ENCODE measurements around the gene TKT. TPM values are rescaled to one million over a fixed set of nuclear protein-coding genes. Genes with fewer than 3 reads are reported as not detected.

TKT gene
- total RNA-seq, 4 donors from 2014 or later, result 497 to 698 (median 627) TPM

DNA sequence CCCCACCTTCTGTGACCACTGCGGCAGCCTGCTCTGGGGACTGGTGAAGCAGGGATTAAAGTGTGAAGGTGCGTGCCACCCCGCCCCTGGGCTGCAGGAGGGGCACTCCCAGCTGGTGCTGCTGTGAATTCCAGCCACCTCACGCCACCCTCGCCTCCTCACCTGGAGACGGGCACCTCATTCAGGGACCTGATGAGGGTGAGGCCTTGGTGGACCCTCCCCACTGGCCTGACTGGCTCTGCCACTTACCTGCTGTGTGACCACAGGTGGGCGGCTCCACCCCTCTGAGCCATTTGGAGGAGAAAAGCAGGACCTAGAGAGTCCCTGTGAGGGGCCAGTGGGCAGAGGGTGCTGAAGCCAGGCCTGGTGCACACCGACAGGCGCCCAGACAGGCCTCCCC, 72.3 kb downstream of the TKT start:
- Histone ChIP-seq H3K36me3 (peaks cover 28 to 99% (median 41%) of the 10 kb centered on the region in 3 donors), H3K4me3 (no peak overlapping the region), H3K27ac (no peak overlapping the region), H3K4me1 (peaks cover 0 to 6% (median 0%) of the 10 kb centered on the region in 3 donors), H3K27me3 (no peaks in the 10 kb centered on the region), H3K9me3 (no peaks in the 10 kb centered on the region)
- TF ChIP-seq CTCF (IDR thresholded peaks at IDR 0.05) (no peak), POLR2A (IDR thresholded peaks at IDR 0.05) (no peak)
- DNase-seq, result no peak
- 93% methylated on average over 8 of the region's 9 CpGs; no CpG with 5 or more reads in 1 of the 2 donors for WGBS, 2 donors
- intact Hi-C loops (cut with DNase I), result no loop called here

- TF ChIP-seq CTCF (IDR thresholded peaks at IDR 0.05), result no peak
- no peak for TF ChIP-seq POLR2A (IDR thresholded peaks at IDR 0.05)
- Histone ChIP-seq H3K27ac (peak overlapping the region in 1 of 4 donors; percentile 25), H3K9me3 (no peaks in the 10 kb centered on the region), H3K27me3 (no peaks in the 10 kb centered on the region), H3K4me3 (no peak overlapping the region), H3K4me1 (peaks cover 0 to 6% (median 0%) of the 10 kb centered on the region in 3 donors), H3K36me3 (peaks cover 27 to 99% (median 39%) of the 10 kb centered on the region in 3 donors)
- 84 to 91% methylated on average over 7 to 14 of the region's 20 CpGs for WGBS, 2 donors
- intact Hi-C loops (cut with DNase I), result no loop called here
- no peak for DNase-seq
Observed at GRCh38 chr3:53182764-53183355, 73.0 kb downstream of the TKT start.

- Histone ChIP-seq H3K9me3 (no peaks in the 10 kb centered on the region), H3K36me3 (peaks cover 27 to 99% (median 39%) of the 10 kb centered on the region in 3 donors), H3K27ac (no peak overlapping the region), H3K27me3 (no peaks in the 10 kb centered on the region), H3K4me1 (peaks cover 0 to 6% (median 0%) of the 10 kb centered on the region in 3 donors), H3K4me3 (no peak overlapping the region)
- intact Hi-C loops (cut with DNase I), result no loop called here
- 89 to 94% methylated on average over 5 to 6 of the region's 11 CpGs for WGBS, 2 donors
- no peak for TF ChIP-seq CTCF (IDR thresholded peaks at IDR 0.05)
- TF ChIP-seq POLR2A (IDR thresholded peaks at IDR 0.05), result no peak
- no peak for DNase-seq
Observed at GRCh38 chr3:53181528-53181927, 74.3 kb downstream of the TKT start.

- H3K27ac ChIP-seq, result no peak overlapping the region
- H3K4me3 ChIP-seq, result no peak overlapping the region
- TF ChIP-seq CTCF (IDR thresholded peaks at IDR 0.05), result no peak
- no peak for TF ChIP-seq POLR2A (IDR thresholded peaks at IDR 0.05)
- H3K27me3 ChIP-seq, result no peaks in the 10 kb centered on the region
- intact Hi-C loops (cut with DNase I), result no loop called here
- peaks cover 27 to 99% (median 34%) of the 10 kb centered on the region in 3 donors for H3K36me3 ChIP-seq
- 40 to 60% methylated on average over 1 of the region's 4 CpGs for WGBS, 2 donors
- H3K9me3 ChIP-seq, result no peaks in the 10 kb centered on the region
- H3K4me1 ChIP-seq, result peaks cover 0 to 9% (median 0%) of the 10 kb centered on the region in 3 donors
- DNase-seq, result no peak
Observed at GRCh38 chr3:53181024-53181371, 74.8 kb downstream of the TKT start.

DNA sequence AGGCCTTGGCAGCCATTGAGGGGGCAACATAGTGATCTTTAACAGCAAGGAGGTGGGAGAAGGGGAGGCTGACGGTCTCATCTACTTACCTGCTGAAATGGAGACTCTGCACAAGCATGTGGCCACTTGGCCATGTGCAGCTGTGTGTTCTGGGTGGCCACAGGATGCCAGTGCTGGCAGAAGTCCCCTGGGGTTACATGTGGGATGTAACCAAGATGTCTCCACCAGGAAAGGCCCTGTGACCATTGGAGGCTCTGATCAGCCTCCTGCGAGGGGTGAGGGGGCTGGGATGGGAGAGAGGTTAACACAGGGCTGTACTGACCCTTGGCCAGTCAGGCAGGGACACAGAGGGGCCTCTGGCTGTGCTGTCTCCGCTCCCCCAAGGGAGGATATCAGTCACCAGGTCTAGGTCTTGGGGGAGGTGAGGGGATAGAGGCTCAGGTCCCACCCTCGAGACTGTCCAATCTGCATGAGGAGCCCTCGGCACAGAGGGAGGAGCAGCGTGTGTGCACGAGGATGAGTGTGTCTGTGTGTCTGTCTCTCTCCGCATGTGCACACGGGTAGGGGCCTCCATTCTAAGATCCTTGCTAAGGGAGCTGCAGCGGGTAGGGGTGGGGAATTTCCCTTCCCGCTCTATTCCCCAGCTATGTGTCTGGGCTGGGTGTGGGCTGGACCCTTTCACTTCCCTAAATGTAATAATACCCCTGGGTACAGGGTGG, 75.4 kb downstream of the TKT start:
- TF ChIP-seq POLR2A (IDR thresholded peaks at IDR 0.05), result no peak
- no peak for TF ChIP-seq CTCF (IDR thresholded peaks at IDR 0.05)
- intact Hi-C loops (cut with DNase I), result no loop called here
- Histone ChIP-seq H3K9me3 (no peaks in the 10 kb centered on the region), H3K27me3 (no peaks in the 10 kb centered on the region), H3K27ac (peak overlapping the region in 1 of 4 donors; percentile 14), H3K4me3 (no peak overlapping the region), H3K36me3 (peaks cover 24 to 99% (median 30%) of the 10 kb centered on the region in 3 donors), H3K4me1 (peaks cover 0 to 9% (median 0%) of the 10 kb centered on the region in 3 donors)
- no peak for DNase-seq
- 80 to 85% methylated on average over 6 to 9 of the region's 11 CpGs for WGBS, 2 donors

Measured in esophagus squamous epithelium (tissue), 5 donors.